Measurements from ENCODE around the gene SLC41A3.

GRCh38 chr3:126016616-126017015, 67.3 kb downstream of the SLC41A3 start:
- TF ChIP-seq CTCF (conservative IDR thresholded peaks at IDR 0.05 in 1 of 2, IDR thresholded peaks at IDR 0.05 in 1 of 2; ENCODE audit: low read depth in 1 of 2, low read length in 2 of 2) (no peak), EZH2 (IDR thresholded peaks at IDR 0.05; ENCODE audit: low read length, missing control alignments) (no peak)
